T47D (cell line): ENCODE results near the gene DHX16.

Source experiments
- DNase-seq, 2 experiments: peaks; one replicate each; pipeline versions ENCODE4 v3.0.0 to v3.0.0-alpha.2; 2011 to 2012; ENCODE audit warnings: low read depth in 1 of 2, low spot score in 1 of 2
- JUND ChIP-seq: IDR thresholded peaks from 2 replicates; pipeline ENCODE4 v1.6.1; 2012; ENCODE audit warnings: low read depth
- in situ Hi-C: cut with HindIII; loops from 2 replicates; pipeline ENCODE4 v1.10.0; 2016; ENCODE audit warnings: low sequenced_read_pairs, low pct_unique_long_range_greater_than_20kb

The DHX16 gene

GRCh38 chr6:30613251-30614043 is 59.4 kb downstream of the DHX16 start:
- TF ChIP-seq JUND, result no peak
- in situ Hi-C loops, result no loop called here
- DNase-seq, result no peak

GRCh38 chr6:30612687-30613248 is 60.0 kb downstream of the DHX16 start:
- TF ChIP-seq JUND, result 0 out of 2 replicates have a peak, but pooled peaks have one; percentile 12
- no peak for DNase-seq
- in situ Hi-C loops, result no loop called here

GRCh38 chr6:30612213-30612612 is 60.6 kb downstream of the DHX16 start:
- no peak for TF ChIP-seq JUND
- DNase-seq, result peak in 1 of 2 experiments; percentile 62
- in situ Hi-C loops, result no loop called here

GRCh38 chr6:30611856-30612194 is 61.0 kb downstream of the DHX16 start:
- no peak for TF ChIP-seq JUND
- no peak for DNase-seq
- in situ Hi-C loops, result no loop called here

GRCh38 chr6:30611150-30611855 is 61.5 kb downstream of the DHX16 start:
- DNase-seq, result no peak
- in situ Hi-C loops, result no loop called here
- no peak for TF ChIP-seq JUND

- DNase-seq, result no peak
- TF ChIP-seq JUND, result no peak
- in situ Hi-C loops, result no loop called here
These were observed 62.7 kb downstream of the DHX16 start for GRCh38 chr6:30610065-30610464.

GRCh38 chr6:30603961-30604360 is 68.8 kb downstream of the DHX16 start:
- no peak for TF ChIP-seq JUND

More at GRCh38 chr6:30603961-30604360, 68.8 kb downstream of the DHX16 start:
- in situ Hi-C loops, result no loop called here
- DNase-seq, result no peak
